Keratinocyte (primary cell): ENCODE measurements around the gene TMEM37. TPM values are rescaled to one million over a fixed set of nuclear protein-coding genes. Genes with fewer than 3 reads are reported as not detected.

Source experiments
- DNase-seq: peaks from one replicate; pipeline ENCODE4 v3.0.0-alpha.2; 2011; ENCODE audit warnings: low read depth, missing footprints, low spot score
- FAIRE-seq: peaks from 2 replicates; lab custom pipeline; 2011; peaks lifted over from hg19 to GRCh38; lab: Jason Lieb, UNC
- H2AFZ ChIP-seq: 2 replicates; pipeline ENCODE4 v1.6.0; 2012; ENCODE audit warnings: low read length, control low read depth, inconsistent platforms; ENCODE audit not compliant: control insufficient read depth
- H3K27ac ChIP-seq: 2 replicates; pipeline ENCODE4 v1.5.1; 2011; ENCODE audit warnings: low read length; ENCODE audit not compliant: control insufficient read depth, insufficient read depth
- H3K27me3 ChIP-seq: 3 replicates; pipeline ENCODE4 v1.6.0; 2011; ENCODE audit warnings: low read length; ENCODE audit not compliant: control insufficient read depth, insufficient read depth; ENCODE audit errors: extremely low read depth
- H3K36me3 ChIP-seq, 2 experiments: 2 replicates in 1 of 2; 3 replicates in 1 of 2; pipeline ENCODE4 v1.5.1; 2011; ENCODE audit warnings: low read length in 2 of 2, mild to moderate bottlenecking in 1 of 2; ENCODE audit not compliant: control insufficient read depth in 2 of 2, insufficient read depth in 2 of 2; ENCODE audit errors: extremely low read depth in 1 of 2
- H3K4me1 ChIP-seq: 3 replicates; pipeline ENCODE4 v1.5.1; 2011; ENCODE audit warnings: low read length; ENCODE audit not compliant: control insufficient read depth, insufficient read depth; ENCODE audit errors: extremely low read depth
- H3K4me2 ChIP-seq: 3 replicates; pipeline ENCODE4 v1.6.0; 2011; ENCODE audit warnings: low read depth, low read length; ENCODE audit not compliant: control insufficient read depth, insufficient read depth; ENCODE audit errors: extremely low read depth
- H3K4me3 ChIP-seq, 3 experiments: fragments of 200-600 bp in 1 of 3; sonication (generic) in 1 of 3; 2 replicates in 2 of 3; 3 replicates in 1 of 3; pipeline ENCODE4 v1.5.1; 2011 to 2016; ENCODE audit warnings: low read length in 3 of 3, mild to moderate bottlenecking in 3 of 3, control low read depth in 2 of 3, inconsistent platforms in 1 of 3, low read depth in 1 of 3, mixed read lengths in 1 of 3, mixed run types in 1 of 3, moderate library complexity in 1 of 3; ENCODE audit not compliant: control insufficient read depth in 2 of 3, insufficient read depth in 2 of 3; ENCODE audit errors: extremely low read depth in 1 of 3
- H3K79me2 ChIP-seq: 2 replicates; pipeline ENCODE4 v1.6.0; 2012; ENCODE audit warnings: low read length; ENCODE audit not compliant: control insufficient read depth, insufficient read depth
- H3K9ac ChIP-seq: 3 replicates; pipeline ENCODE4 v1.6.0; 2011; ENCODE audit warnings: low read length; ENCODE audit not compliant: control insufficient read depth, insufficient read depth; ENCODE audit errors: extremely low read depth
- H3K9me1 ChIP-seq: 3 replicates; pipeline ENCODE4 v1.6.0; 2011; ENCODE audit warnings: low read length; ENCODE audit not compliant: control insufficient read depth, insufficient read depth; ENCODE audit errors: extremely low read depth
- H3K9me3 ChIP-seq: 2 replicates; pipeline ENCODE4 v1.5.1; 2012; ENCODE audit warnings: low read depth, low read length; ENCODE audit not compliant: control insufficient read depth
- H4K20me1 ChIP-seq: 3 replicates; pipeline ENCODE4 v1.6.0; 2011; ENCODE audit warnings: low read length; ENCODE audit not compliant: control insufficient read depth, insufficient read depth; ENCODE audit errors: extremely low read depth
- EZH2 ChIP-seq: IDR thresholded peaks from one replicate; pipeline ENCODE4 v1.6.1; 2012; ENCODE audit warnings: inconsistent platforms, mild to moderate bottlenecking, low read length, moderate library complexity
- dilution Hi-C: fragments of 300-500 bp; cut with MboI; formaldehyde crosslinking; loops from one replicate; pipeline ENCODE4 v1.7.0; 2020; ENCODE audit warnings: low sequenced_read_pairs; ENCODE audit not compliant: extremely low pct_ligation_motif_present
- polyA plus RNA-seq, 5 experiments: library from polyadenylated mRNA; depleted of rRNA in 3 of 5; stranded (reverse) in 3 of 5; stranded (forward) in 1 of 5; unstranded in 1 of 5; fragments of >200 nt; gene quantifications; 1 replicate in 1 of 5; 2 replicates in 3 of 5; 3 replicates in 1 of 5; pipeline versions ENCODE4 v1.2.1 to v1.2.3, GENCODE V29; 2011 to 2012; ENCODE audit warnings: missing spikeins in 2 of 5, low read depth in 1 of 5, low replicate concordance in 1 of 5
- TF ChIP-seq, protein P1 (sequence below), 3 experiments: IDR thresholded peaks in 1 of 3; conservative IDR thresholded peaks in 1 of 3; optimal IDR thresholded peaks in 1 of 3; 2 replicates in 2 of 3; 3 replicates in 1 of 3; pipeline versions ENCODE3 to v1.5.1; 2011; ENCODE audit warnings: low read length in 3 of 3, mild to moderate bottlenecking in 3 of 3, moderate library complexity in 2 of 3, control low read depth in 1 of 3, inconsistent platforms in 1 of 3; ENCODE audit not compliant: insufficient read depth in 2 of 3; ENCODE audit errors: extremely low read depth in 1 of 3

TMEM37 gene
- polyA plus RNA-seq, 1 donor (not counting 4 experiments of a cell fraction or from before 2014, with no cell fraction given) = 0.18 TPM

GRCh38 chr2:119425620-119426395, 5.8 kb upstream of the TMEM37 start:
- TF ChIP-seq, protein P1, sequence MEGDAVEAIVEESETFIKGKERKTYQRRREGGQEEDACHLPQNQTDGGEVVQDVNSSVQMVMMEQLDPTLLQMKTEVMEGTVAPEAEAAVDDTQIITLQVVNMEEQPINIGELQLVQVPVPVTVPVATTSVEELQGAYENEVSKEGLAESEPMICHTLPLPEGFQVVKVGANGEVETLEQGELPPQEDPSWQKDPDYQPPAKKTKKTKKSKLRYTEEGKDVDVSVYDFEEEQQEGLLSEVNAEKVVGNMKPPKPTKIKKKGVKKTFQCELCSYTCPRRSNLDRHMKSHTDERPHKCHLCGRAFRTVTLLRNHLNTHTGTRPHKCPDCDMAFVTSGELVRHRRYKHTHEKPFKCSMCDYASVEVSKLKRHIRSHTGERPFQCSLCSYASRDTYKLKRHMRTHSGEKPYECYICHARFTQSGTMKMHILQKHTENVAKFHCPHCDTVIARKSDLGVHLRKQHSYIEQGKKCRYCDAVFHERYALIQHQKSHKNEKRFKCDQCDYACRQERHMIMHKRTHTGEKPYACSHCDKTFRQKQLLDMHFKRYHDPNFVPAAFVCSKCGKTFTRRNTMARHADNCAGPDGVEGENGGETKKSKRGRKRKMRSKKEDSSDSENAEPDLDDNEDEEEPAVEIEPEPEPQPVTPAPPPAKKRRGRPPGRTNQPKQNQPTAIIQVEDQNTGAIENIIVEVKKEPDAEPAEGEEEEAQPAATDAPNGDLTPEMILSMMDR (optimal IDR thresholded peaks at IDR 0.05 in 1 of 3, IDR thresholded peaks at IDR 0.05 in 1 of 3, conservative IDR thresholded peaks at IDR 0.05 in 1 of 3; ENCODE audit: extremely low read depth in 1 of 3, insufficient read depth in 2 of 3, low read length in 3 of 3) = no peak
- TF ChIP-seq EZH2 = no peak
- Histone ChIP-seq H3K4me2 (no peak overlapping the region), H3K4me3 (no peak overlapping the region), H3K9me3 (peaks cover 3% of the 10 kb centered on the region), H3K9ac (no peak overlapping the region), H3K9me1 (no peaks in the 10 kb centered on the region), H2AFZ (no peak overlapping the region), H4K20me1 (no peaks in the 10 kb centered on the region), H3K4me1 (peaks cover 5% of the 10 kb centered on the region), H3K27me3 (peaks cover 30% of the 10 kb centered on the region), H3K27ac (no peak overlapping the region), H3K79me2 (no peaks in the 10 kb centered on the region), H3K36me3 (no peaks in the 10 kb centered on the region)
- DNase-seq (no peak), FAIRE-seq (no peak)
- dilution Hi-C loops = no loop called here

DNA sequence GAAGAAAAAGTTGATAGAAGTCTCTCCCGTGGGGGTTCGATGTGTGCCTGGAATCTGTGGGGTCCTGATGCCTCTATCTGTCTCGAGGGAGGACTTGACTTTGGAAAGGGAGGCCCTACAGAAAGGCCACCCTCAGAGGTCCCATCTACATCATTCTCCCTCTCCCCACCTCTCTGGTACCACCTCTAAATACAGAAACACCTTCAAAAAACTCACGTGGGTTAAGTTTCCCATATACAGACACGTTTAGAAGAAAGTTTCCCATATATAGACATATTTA, 5.3 kb upstream of the TMEM37 start:
- Histone ChIP-seq H3K4me2 (no peak overlapping the region), H3K27ac (no peak overlapping the region), H3K4me1 (peaks cover 7% of the 10 kb centered on the region), H2AFZ (no peak overlapping the region), H3K27me3 (peaks cover 30% of the 10 kb centered on the region), H4K20me1 (no peaks in the 10 kb centered on the region), H3K79me2 (no peaks in the 10 kb centered on the region), H3K4me3 (no peak overlapping the region), H3K36me3 (no peaks in the 10 kb centered on the region), H3K9ac (no peak overlapping the region), H3K9me3 (no peaks in the 10 kb centered on the region), H3K9me1 (no peaks in the 10 kb centered on the region)
- dilution Hi-C loops = no loop called here
- no peak for DNase-seq
- TF ChIP-seq, protein P1 (optimal IDR thresholded peaks at IDR 0.05 in 1 of 3, IDR thresholded peaks at IDR 0.05 in 1 of 3, conservative IDR thresholded peaks at IDR 0.05 in 1 of 3; ENCODE audit: extremely low read depth in 1 of 3, insufficient read depth in 2 of 3, low read length in 3 of 3) = no peak
- TF ChIP-seq EZH2 = no peak
- FAIRE-seq = no peak
